ENCODE measurements around the gene EPPIN. TPM values are rescaled to one million over a fixed set of nuclear protein-coding genes. Genes with fewer than 3 reads are reported as not detected.
"Not testable (repeated sequence)": the region's sequence is repeated elsewhere in the genome, so short reads cannot be mapped to it uniquely, and the experiment has no call there.

EPPIN gene
- polyA plus RNA-seq (ENCODE audit: insufficient read length in 4 of 4): under 1 TPM; 0.08 to 0.65 (median 0.31) TPM

GRCh38 chr20:45547206-45547770 is at the start of gene EPPIN:
EPPIN (minus strand) TSS chr20:45547401; CDS start chr20:45547357, 44 bp downstream.
- no peak for DNase-seq (ENCODE audit: low read depth in 4 of 4, low spot score in 2 of 4)

- DNase-seq (ENCODE audit: low read depth in 4 of 4, low spot score in 2 of 4): no peak
Measured at GRCh38 chr20:45595235-45595634, 48.0 kb upstream of the EPPIN start.

GRCh38 chr20:45593498-45593897 is 46.3 kb upstream of the EPPIN start:
- no peak for DNase-seq (ENCODE audit: low read depth in 4 of 4, low spot score in 2 of 4)

GRCh38 chr20:45592574-45593189 is 45.5 kb upstream of the EPPIN start:
- no peak for DNase-seq (ENCODE audit: low read depth in 4 of 4, low spot score in 2 of 4)

- no peak for DNase-seq (ENCODE audit: low read depth in 4 of 4, low spot score in 2 of 4)
Measured at GRCh38 chr20:45589725-45590124, 42.5 kb upstream of the EPPIN start.

- DNase-seq (ENCODE audit: low read depth in 4 of 4, low spot score in 2 of 4): no peak
Measured at GRCh38 chr20:45588800-45589199, 41.6 kb upstream of the EPPIN start.

- not testable (repeated sequence) for DNase-seq (ENCODE audit: low read depth in 4 of 4, low spot score in 2 of 4)
Measured at GRCh38 chr20:45585986-45586385, 38.8 kb upstream of the EPPIN start.

GRCh38 chr20:45584294-45584693 is 37.1 kb upstream of the EPPIN start:
- DNase-seq (ENCODE audit: low read depth in 4 of 4, low spot score in 2 of 4): not testable (repeated sequence)

- no peak for DNase-seq (ENCODE audit: low read depth in 4 of 4, low spot score in 2 of 4)
Measured at GRCh38 chr20:45583502-45583901, 36.3 kb upstream of the EPPIN start.

GRCh38 chr20:45581702-45582101 is 34.5 kb upstream of the EPPIN start:
- no peak for DNase-seq (ENCODE audit: low read depth in 4 of 4, low spot score in 2 of 4)

GRCh38 chr20:45579184-45579583 is 32.0 kb upstream of the EPPIN start, which contains the start of gene WFDC8:
WFDC8 (minus strand) TSS chr20:45579284; CDS start chr20:45579247, 37 bp downstream.
- no peak for DNase-seq (ENCODE audit: low read depth in 4 of 4, low spot score in 2 of 4)

GRCh38 chr20:45578231-45578630 is 31.0 kb upstream of the EPPIN start:
- no peak for DNase-seq (ENCODE audit: low read depth in 4 of 4, low spot score in 2 of 4)

GRCh38 chr20:45576995-45577394 is 29.8 kb upstream of the EPPIN start:
- peak in 1 of 4 donors; percentile 10 for DNase-seq (ENCODE audit: low read depth in 4 of 4, low spot score in 2 of 4)

- DNase-seq (ENCODE audit: low read depth in 4 of 4, low spot score in 2 of 4): no peak
Measured at GRCh38 chr20:45575931-45576330, 28.7 kb upstream of the EPPIN start.

GRCh38 chr20:45569650-45570049 is 22.4 kb upstream of the EPPIN start:
- DNase-seq (ENCODE audit: low read depth in 4 of 4, low spot score in 2 of 4): not testable (repeated sequence)

- DNase-seq (ENCODE audit: low read depth in 4 of 4, low spot score in 2 of 4): no peak
Measured at GRCh38 chr20:45564760-45565276, 17.6 kb upstream of the EPPIN start.

- no peak for DNase-seq (ENCODE audit: low read depth in 4 of 4, low spot score in 2 of 4)
Measured at GRCh38 chr20:45555198-45555597, 8.0 kb upstream of the EPPIN start.

GRCh38 chr20:45552456-45552855 is 5.3 kb upstream of the EPPIN start:
- no peak for DNase-seq (ENCODE audit: low read depth in 4 of 4, low spot score in 2 of 4)

- no peak for DNase-seq (ENCODE audit: low read depth in 4 of 4, low spot score in 2 of 4)
Measured at GRCh38 chr20:45550765-45551164, 3.6 kb upstream of the EPPIN start.

GRCh38 chr20:45548410-45548809 is 1.2 kb upstream of the EPPIN start:
- no peak for DNase-seq (ENCODE audit: low read depth in 4 of 4, low spot score in 2 of 4)

GRCh38 chr20:45545754-45546453 is 1.3 kb downstream of the EPPIN start:
- DNase-seq (ENCODE audit: low read depth in 4 of 4, low spot score in 2 of 4): no peak

- DNase-seq (ENCODE audit: low read depth in 4 of 4, low spot score in 2 of 4): no peak
Measured at GRCh38 chr20:45545351-45545750, 1.9 kb downstream of the EPPIN start.
